Cardiac septum (tissue), 1 donor: Measurements from ENCODE around the gene SNX14. TPM values are rescaled to one million over a fixed set of nuclear protein-coding genes. Genes with fewer than 3 reads are reported as not detected.
"Not testable (repeated sequence)": the region's sequence is repeated elsewhere in the genome, so short reads cannot be mapped to it uniquely, and the experiment has no call there.

ENCODE experiments used
- DNase-seq: peaks from one replicate; pipeline ENCODE4 v3.0.0-alpha.2; 2020; ENCODE audit warnings: low spot score
- intact Hi-C: fragments of 100-400 bp; cut with DNase I; formaldehyde crosslinking; loops from one replicate; pipeline ENCODE4 v1.14.0; 2022
- long read RNA-seq: library from polyadenylated mRNA; unstranded; transcript quantifications from one replicate; pipeline ENCODE4 v2.0.0, GENCODE V29; 2021
- total RNA-seq: library from RNA; stranded (reverse); fragmentation: NEBNext Ultra II Directional; extraction: Animal tissue kit (Norgen Biotek cat#: 25700); gene quantifications from one replicate; pipeline ENCODE4 v1.2.1, GENCODE V29; 2021
- donor health status: DM: no; HTN: no; CAD: no.

Gene SNX14
- total RNA-seq, result 43.0 TPM
- long read RNA-seq, transcript SNX14-201 (29 exons, 3,486 nt), result major isoform, 23 of 57 reads
- long read RNA-seq, partial matches to known transcripts, result 8 of 57 reads
- long read RNA-seq, other reads (novel, unspliced or antisense), result 17 of 57 reads

GRCh38 chr6:85593438-85594196 is at the start of gene SNX14:
SNX14 (minus strand) TSS chr6:85593858; CDS start chr6:85593718, 140 bp downstream.
- intact Hi-C loops, result loop anchor here (1.0 to 5.0 kb wide), 2 partner anchors 50 to 84 kb away; no protein-coding TSS in a partner anchor
- peak; percentile 98 for DNase-seq

- peak; percentile 100 for DNase-seq
- intact Hi-C loops, result loop anchor here (1.0 kb wide), 2 partner anchors 35 to 49 kb away; no protein-coding TSS in a partner anchor
Measured at GRCh38 chr6:85642774-85643536, 49.3 kb upstream of the SNX14 start, which contains the start of gene SYNCRIP. SYNCRIP (minus strand) TSS chr6:85642886; CDS start chr6:85641439, 1,447 bp downstream.

- peak; percentile 87 for DNase-seq
- intact Hi-C loops, result no loop called here
Measured at GRCh38 chr6:85641897-85642773, 48.5 kb upstream of the SNX14 start.

GRCh38 chr6:85641522-85641896 is 47.9 kb upstream of the SNX14 start:
- intact Hi-C loops, result no loop called here
- DNase-seq, result no peak

GRCh38 chr6:85640821-85641220 is 47.2 kb upstream of the SNX14 start:
- DNase-seq, result no peak
- intact Hi-C loops, result no loop called here

- intact Hi-C loops, result no loop called here
- no peak for DNase-seq
Measured at GRCh38 chr6:85637579-85637978, 43.9 kb upstream of the SNX14 start.

GRCh38 chr6:85632164-85632942 is 38.7 kb upstream of the SNX14 start:
- intact Hi-C loops, result no loop called here
- DNase-seq, result no peak

GRCh38 chr6:85631117-85631516 is 37.5 kb upstream of the SNX14 start:
- intact Hi-C loops, DNase-seq: not testable (repeated sequence)

- DNase-seq, result no peak
- intact Hi-C loops, result no loop called here
Measured at GRCh38 chr6:85628353-85628752, 34.7 kb upstream of the SNX14 start.

GRCh38 chr6:85620308-85620707 is 26.6 kb upstream of the SNX14 start:
- intact Hi-C loops, result no loop called here

GRCh38 chr6:85614780-85615179 is 21.1 kb upstream of the SNX14 start:
- intact Hi-C loops, result no loop called here
- no peak for DNase-seq

More at GRCh38 chr6:85620308-85620707, 26.6 kb upstream of the SNX14 start:
- no peak for DNase-seq

GRCh38 chr6:85612690-85613474 is 19.2 kb upstream of the SNX14 start:
- intact Hi-C loops, result no loop called here
- DNase-seq, result no peak

GRCh38 chr6:85610182-85610895 is 16.7 kb upstream of the SNX14 start:
- intact Hi-C loops, result no loop called here
- no peak for DNase-seq

- intact Hi-C loops, result no loop called here
- no peak for DNase-seq
Measured at GRCh38 chr6:85602100-85602499, 8.4 kb upstream of the SNX14 start.

GRCh38 chr6:85600713-85601313 is 7.2 kb upstream of the SNX14 start:
- intact Hi-C loops, result no loop called here
- DNase-seq, result no peak

- intact Hi-C loops, result loop anchor here (1.0 to 5.0 kb wide), 2 partner anchors 49 to 83 kb away; no protein-coding TSS in a partner anchor
- DNase-seq, result no peak
Measured at GRCh38 chr6:85594197-85594930, 706 bp upstream of the SNX14 start.
